HEK293T (cell line): Measurements from ENCODE around the gene VANGL1.
"Not testable (repeated sequence)": the region's sequence is repeated elsewhere in the genome, so short reads cannot be mapped to it uniquely, and the experiment has no call there.

Experiments
- CTCF ChIA-PET: fragments of 350-600 bp; formaldehyde crosslinking; extraction: SDS; loops from one replicate; lab custom pipeline; 2021; ENCODE audit warnings: antibody characterized with exemption, inconsistent platforms; lab: Yijun Ruan, JAX
- POLR2A ChIA-PET: fragments of 350-600 bp; formaldehyde crosslinking; extraction: SDS; loops from one replicate; lab custom pipeline; 2020; ENCODE audit warnings: antibody characterized with exemption, inconsistent platforms; lab: Yijun Ruan, JAX
- DNase-seq: peaks from one replicate; pipeline ENCODE4 v3.0.0; 2012; ENCODE audit warnings: mixed read lengths; ENCODE audit errors: extremely low spot score
- ARNT ChIP-seq: fragments of 450-650 bp; IDR thresholded peaks from 2 replicates; pipeline ENCODE4 v1.6.1; 2017; ENCODE audit warnings: mild to moderate bottlenecking
- BHLHE40 ChIP-seq: fragments of 450-650 bp; IDR thresholded peaks from 2 replicates; pipeline ENCODE4 v1.6.1; 2016; ENCODE audit warnings: mild to moderate bottlenecking, moderate library complexity, borderline replicate concordance
- CTBP1 ChIP-seq: fragments of 450-650 bp; IDR thresholded peaks from 2 replicates; pipeline ENCODE4 v1.6.1; 2016; ENCODE audit warnings: borderline replicate concordance
- ELF4 ChIP-seq: fragments of 450-650 bp; IDR thresholded peaks from 2 replicates; pipeline ENCODE4 v1.6.1; 2017; ENCODE audit warnings: antibody characterized with exemption
- FOXA1 ChIP-seq: fragments of 450-650 bp; IDR thresholded peaks from 2 replicates; pipeline ENCODE4 v1.6.1; 2016; ENCODE audit warnings: mild to moderate bottlenecking
- FOXK2 ChIP-seq: fragments of 450-650 bp; IDR thresholded peaks from 2 replicates; pipeline ENCODE4 v1.6.1; 2016; ENCODE audit warnings: mild to moderate bottlenecking
- FOXM1 ChIP-seq: fragments of 450-650 bp; IDR thresholded peaks from 2 replicates; pipeline ENCODE4 v1.6.1; 2017; ENCODE audit warnings: mild to moderate bottlenecking, borderline replicate concordance
- HDGF ChIP-seq: fragments of 450-650 bp; IDR thresholded peaks from 2 replicates; pipeline ENCODE4 v1.6.1; 2017; ENCODE audit warnings: antibody characterized with exemption, borderline replicate concordance
- L3MBTL2 ChIP-seq: fragments of 450-650 bp; conservative IDR thresholded peaks from 2 replicates; pipeline ENCODE4 v1.6.1; 2016; ENCODE audit warnings: mild to moderate bottlenecking
- LEF1 ChIP-seq: fragments of 450-650 bp; IDR thresholded peaks from 2 replicates; pipeline ENCODE4 v1.6.1; 2017; ENCODE audit warnings: mild to moderate bottlenecking, borderline replicate concordance
- NFRKB ChIP-seq: fragments of 450-650 bp; IDR thresholded peaks from 2 replicates; pipeline ENCODE4 v1.6.1; 2016; ENCODE audit warnings: mild to moderate bottlenecking, moderate library complexity
- SP1 ChIP-seq: fragments of 450-650 bp; IDR thresholded peaks from 2 replicates; pipeline ENCODE4 v1.6.1; 2017
- SUZ12 ChIP-seq: fragments of 450-650 bp; IDR thresholded peaks from 2 replicates; pipeline ENCODE4 v1.6.1; 2016; ENCODE audit warnings: mild to moderate bottlenecking
- TARDBP ChIP-seq: fragments of 450-650 bp; IDR thresholded peaks from 2 replicates; pipeline ENCODE4 v1.6.1; 2016
- ZNF384 ChIP-seq: fragments of 450-650 bp; IDR thresholded peaks from 2 replicates; pipeline ENCODE4 v1.6.1; 2016
- TF ChIP-seq, protein P1 (sequence below): fragments of 450-650 bp; IDR thresholded peaks from 2 replicates; pipeline ENCODE4 v1.6.1; 2016

VANGL1 gene

DNA sequence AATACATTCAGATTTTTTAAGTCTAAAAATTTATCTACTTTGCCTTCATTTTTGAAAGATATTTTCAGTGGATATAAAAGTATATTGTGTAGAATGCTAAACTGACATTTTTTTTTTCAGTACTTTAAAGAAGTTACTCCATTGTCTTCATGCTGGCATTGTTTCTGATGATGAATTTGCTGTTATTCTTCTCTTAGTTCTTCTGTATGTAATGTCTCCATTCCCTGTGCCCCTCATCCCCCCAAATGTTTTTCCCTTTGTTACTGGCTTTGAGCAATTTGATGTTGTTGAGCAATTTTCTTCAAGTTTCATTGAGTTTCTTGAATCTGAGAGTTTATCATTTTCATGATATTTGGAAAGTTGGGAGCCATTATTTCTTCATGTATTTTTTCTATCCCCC lies 20.8 kb upstream of the VANGL1 start:
- TF ChIP-seq HDGF (no peak), FOXM1 (no peak), FOXK2 (no peak), CTBP1 (no peak), ARNT (no peak), SUZ12 (no peak), LEF1 (no peak)
- no peak for DNase-seq
- POLR2A ChIA-PET = no interaction called here
- CTCF ChIA-PET = no interaction called here

DNA sequence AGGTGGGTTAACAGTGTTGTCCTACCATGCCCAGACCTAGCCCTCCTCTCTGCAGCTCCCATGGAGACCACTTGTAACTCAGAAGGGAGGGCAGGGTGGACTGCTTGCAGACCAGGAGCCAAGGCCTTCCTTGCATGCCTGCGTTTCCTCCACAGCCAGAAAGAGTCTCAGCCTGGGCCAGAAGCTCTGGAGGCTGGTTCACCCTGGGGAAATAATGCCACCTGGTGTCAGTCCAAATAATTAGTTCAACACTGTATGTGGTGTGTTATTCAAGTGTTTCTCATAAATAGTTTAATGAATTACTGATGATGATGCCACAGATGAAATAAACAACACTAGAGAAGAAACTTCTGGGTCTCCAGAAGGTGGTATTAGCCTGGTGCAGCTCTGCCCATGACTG lies 16.9 kb upstream of the VANGL1 start:
- no peak for DNase-seq
- CTCF ChIA-PET = no interaction called here

DNA sequence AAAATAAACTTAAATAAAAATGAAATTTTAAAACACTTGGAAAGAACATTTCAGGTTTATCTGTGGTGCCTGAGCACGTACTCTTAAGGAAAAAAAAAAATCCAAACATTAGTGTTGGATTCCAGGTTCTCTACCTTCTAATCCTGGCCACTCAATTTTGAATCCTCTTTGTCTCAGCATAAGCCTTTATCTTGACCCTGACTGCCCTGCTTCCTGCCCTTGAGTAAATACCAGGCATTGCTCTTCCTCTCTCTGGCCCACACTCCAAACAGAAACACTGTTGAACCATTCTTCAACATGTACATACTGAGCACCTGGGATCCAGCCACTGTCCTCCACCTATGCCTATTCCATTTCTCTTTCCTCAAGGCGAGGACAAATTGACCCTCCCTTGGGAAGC lies 11.4 kb upstream of the VANGL1 start:
- ChIA-PET CTCF (no interaction called here), POLR2A (interaction anchor here (1.0 kb wide), 1 partner anchor 11 kb away, joined by 3 read pairs; the partner anchor contains the start of gene VANGL1)
- TF ChIP-seq FOXA1 (no peak), LEF1 (no peak), TARDBP (no peak), FOXM1 (no peak), ELF4 (no peak), CTBP1 (no peak)
- TF ChIP-seq, protein P1, sequence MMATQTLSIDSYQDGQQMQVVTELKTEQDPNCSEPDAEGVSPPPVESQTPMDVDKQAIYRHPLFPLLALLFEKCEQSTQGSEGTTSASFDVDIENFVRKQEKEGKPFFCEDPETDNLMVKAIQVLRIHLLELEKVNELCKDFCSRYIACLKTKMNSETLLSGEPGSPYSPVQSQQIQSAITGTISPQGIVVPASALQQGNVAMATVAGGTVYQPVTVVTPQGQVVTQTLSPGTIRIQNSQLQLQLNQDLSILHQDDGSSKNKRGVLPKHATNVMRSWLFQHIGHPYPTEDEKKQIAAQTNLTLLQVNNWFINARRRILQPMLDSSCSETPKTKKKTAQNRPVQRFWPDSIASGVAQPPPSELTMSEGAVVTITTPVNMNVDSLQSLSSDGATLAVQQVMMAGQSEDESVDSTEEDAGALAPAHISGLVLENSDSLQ = no peak
- no peak for DNase-seq

More for the DNA sequence above, 16.9 kb upstream of the VANGL1 start:
- TF ChIP-seq L3MBTL2 = no peak
- TF ChIP-seq ARNT = no peak
- TF ChIP-seq NFRKB = no peak
- no peak for TF ChIP-seq ELF4
- TF ChIP-seq BHLHE40 = no peak
- no peak for TF ChIP-seq HDGF
- TF ChIP-seq SP1 = no peak
- TF ChIP-seq, protein P1 = no peak
- no peak for TF ChIP-seq FOXA1
- no peak for TF ChIP-seq ZNF384
- TF ChIP-seq SUZ12 = no peak
- no peak for TF ChIP-seq FOXM1
- TF ChIP-seq CTBP1 = no peak
- TF ChIP-seq FOXK2 = no peak
- no peak for TF ChIP-seq LEF1
- TF ChIP-seq TARDBP = no peak
- POLR2A ChIA-PET = no interaction called here

DNA sequence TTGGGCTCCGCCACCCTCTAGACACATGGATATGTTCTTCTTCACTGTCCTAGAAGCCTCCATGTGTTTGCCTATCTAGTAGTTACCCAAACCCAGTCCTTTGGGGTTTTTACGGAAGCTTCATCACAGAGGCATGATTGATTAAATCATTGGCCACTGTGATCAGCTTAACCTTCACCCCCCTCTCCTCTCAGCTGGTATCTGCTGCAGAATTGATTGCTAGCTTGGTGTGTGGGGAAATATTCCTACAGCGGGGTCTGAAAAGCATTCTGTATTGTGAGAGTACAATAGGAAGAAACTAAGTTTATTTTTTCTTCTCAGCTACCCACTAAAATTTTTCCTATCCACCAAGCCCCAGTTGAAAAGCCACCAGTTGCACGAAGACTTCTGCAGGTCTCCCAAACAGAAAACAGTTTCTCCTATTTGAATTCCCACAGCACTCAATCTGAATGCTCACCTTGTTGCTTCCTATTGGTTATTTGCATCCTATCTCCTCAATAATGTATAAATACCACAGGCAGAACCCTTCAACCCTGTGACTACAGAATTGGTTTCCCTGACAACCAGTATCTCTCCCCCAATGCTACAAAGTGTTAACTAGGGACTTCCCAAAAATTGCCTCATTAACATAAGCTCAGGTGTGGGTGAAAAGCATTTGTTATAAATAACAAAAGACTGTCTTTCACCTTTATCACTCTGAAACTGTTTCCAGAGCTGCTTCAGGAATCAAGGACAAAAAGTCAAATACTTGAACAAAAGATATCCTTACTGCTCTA lies 9.3 kb upstream of the VANGL1 start:
- ChIA-PET CTCF (no interaction called here), POLR2A (no interaction called here)
- TF ChIP-seq SUZ12 = no peak
- TF ChIP-seq FOXA1 = no peak
- no peak for TF ChIP-seq NFRKB
- no peak for TF ChIP-seq TARDBP
- no peak for TF ChIP-seq HDGF
- TF ChIP-seq LEF1 = no peak
- TF ChIP-seq FOXK2 = no peak
- no peak for TF ChIP-seq BHLHE40
- TF ChIP-seq ARNT = no peak
- no peak for TF ChIP-seq CTBP1
- TF ChIP-seq, protein P1 = no peak
- TF ChIP-seq L3MBTL2 = no peak
- TF ChIP-seq ELF4 = no peak
- no peak for TF ChIP-seq SP1
- TF ChIP-seq FOXM1 = no peak
- no peak for TF ChIP-seq ZNF384
- DNase-seq = no peak

DNA sequence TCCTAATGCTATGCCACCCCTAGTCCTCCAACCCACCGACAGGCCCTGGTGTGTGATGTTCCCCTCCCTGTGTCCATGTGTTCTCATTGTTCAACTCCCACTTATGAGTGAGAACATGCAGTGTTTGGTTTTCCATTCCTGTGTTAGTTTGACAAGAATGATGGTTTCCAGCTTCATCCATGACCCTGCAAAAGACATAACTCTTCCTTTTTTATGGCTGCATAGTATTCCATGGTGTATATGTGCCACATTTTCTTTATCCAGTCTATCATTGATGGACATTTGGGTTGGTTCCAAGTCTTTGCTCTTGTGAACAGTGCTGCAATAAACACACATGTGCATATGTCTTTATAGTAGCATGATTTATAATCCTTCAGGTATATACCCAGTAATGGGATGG lies 8.2 kb upstream of the VANGL1 start:
- DNase-seq, CTCF ChIA-PET, POLR2A ChIA-PET: not testable (repeated sequence)

DNA sequence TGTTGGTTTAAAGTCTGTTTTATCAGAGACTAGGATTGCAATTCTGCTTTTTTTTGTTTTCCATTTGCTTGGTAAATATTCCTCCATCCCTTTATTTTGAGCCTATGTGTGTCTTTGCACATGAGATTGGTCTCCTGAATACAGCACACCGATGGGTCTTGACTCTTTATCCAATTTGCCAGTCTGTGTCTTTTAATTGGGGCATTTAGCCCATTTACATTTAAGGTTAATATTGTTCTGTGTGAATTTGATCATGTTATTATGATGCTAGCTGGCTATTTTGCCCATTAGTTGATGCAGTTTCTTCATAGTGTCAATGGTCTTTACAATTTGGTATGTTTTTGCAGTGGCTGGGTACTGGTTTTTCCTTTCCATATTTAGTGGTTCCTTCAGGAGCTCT lies 4.5 kb upstream of the VANGL1 start:
- POLR2A ChIA-PET, CTCF ChIA-PET, DNase-seq: not testable (repeated sequence)

DNA sequence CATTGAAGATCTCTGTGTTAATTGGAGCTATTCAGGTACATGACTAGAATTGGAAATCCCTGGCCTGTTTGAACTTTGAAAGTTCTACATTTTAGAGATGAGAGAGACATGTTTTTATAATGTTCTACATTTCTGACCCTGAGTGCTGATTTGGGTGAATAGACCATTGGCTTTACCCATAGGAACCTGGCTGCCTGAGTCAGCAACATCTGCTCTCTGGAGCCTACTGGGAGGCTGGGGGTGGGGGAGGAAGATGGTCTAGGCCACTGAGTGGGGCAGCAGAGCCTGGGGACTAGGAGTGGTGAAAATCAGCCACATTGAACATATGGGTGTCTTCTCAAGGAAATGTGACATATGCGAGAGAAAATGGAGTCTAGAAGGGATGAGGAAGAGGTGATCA lies 1.4 kb upstream of the VANGL1 start:
- TF ChIP-seq ZNF384 (no peak), ARNT (no peak), CTBP1 (no peak), FOXM1 (no peak), BHLHE40 (no peak), TARDBP (no peak), L3MBTL2 (no peak), FOXA1 (no peak), SUZ12 (no peak), LEF1 (no peak), ELF4 (no peak), FOXK2 (no peak), SP1 (no peak), NFRKB (no peak), HDGF (no peak)
- TF ChIP-seq, protein P1 = no peak
- DNase-seq = no peak
- CTCF ChIA-PET = interaction anchor here (0.7 kb wide), 1 partner anchor 32 kb away, joined by 4 read pairs; no protein-coding TSS in a partner anchor
- POLR2A ChIA-PET = interaction anchor here (2.5 kb wide), 1 partner anchor 10 kb away, joined by 7 read pairs; no protein-coding TSS in a partner anchor
